Measurements from ENCODE around the gene NUTM1.

DNA sequence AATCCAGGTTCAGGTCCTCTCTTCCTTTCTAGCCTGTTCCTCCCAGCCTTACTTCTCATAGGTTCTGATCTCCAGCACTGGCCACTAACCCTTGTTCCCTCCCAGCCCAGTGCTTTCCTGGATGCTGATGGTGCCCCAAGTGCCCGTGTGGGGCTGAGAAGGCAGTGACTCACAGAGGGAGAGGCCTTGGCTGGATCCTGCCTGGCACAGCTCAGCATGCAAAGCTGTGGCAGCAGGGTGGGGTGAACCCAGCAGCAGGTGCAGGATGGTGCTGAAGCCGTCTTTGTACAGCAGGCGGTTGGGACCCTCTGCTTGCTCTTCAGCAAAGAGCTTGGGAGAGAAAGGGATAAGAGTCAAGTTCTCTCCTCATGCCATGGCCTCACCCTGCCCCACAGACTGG, 16.3 kb downstream of the NUTM1 start:
- TF ChIP-seq, protein P1, sequence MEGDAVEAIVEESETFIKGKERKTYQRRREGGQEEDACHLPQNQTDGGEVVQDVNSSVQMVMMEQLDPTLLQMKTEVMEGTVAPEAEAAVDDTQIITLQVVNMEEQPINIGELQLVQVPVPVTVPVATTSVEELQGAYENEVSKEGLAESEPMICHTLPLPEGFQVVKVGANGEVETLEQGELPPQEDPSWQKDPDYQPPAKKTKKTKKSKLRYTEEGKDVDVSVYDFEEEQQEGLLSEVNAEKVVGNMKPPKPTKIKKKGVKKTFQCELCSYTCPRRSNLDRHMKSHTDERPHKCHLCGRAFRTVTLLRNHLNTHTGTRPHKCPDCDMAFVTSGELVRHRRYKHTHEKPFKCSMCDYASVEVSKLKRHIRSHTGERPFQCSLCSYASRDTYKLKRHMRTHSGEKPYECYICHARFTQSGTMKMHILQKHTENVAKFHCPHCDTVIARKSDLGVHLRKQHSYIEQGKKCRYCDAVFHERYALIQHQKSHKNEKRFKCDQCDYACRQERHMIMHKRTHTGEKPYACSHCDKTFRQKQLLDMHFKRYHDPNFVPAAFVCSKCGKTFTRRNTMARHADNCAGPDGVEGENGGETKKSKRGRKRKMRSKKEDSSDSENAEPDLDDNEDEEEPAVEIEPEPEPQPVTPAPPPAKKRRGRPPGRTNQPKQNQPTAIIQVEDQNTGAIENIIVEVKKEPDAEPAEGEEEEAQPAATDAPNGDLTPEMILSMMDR (IDR thresholded peaks at IDR 0.05) = no peak
- no peak for TF ChIP-seq POLR2A (IDR thresholded peaks at IDR 0.05)
